HS-27A (cell line): ENCODE data around the gene EHMT1.
"Not testable (repeated sequence)": the region's sequence is repeated elsewhere in the genome, so short reads cannot be mapped to it uniquely, and the experiment has no call there.

Source experiments
- DNase-seq: peaks from one replicate; pipeline ENCODE4 v3.0.0-alpha.2; 2012; ENCODE audit warnings: low read depth, missing footprints

EHMT1 gene

GRCh38 chr9:137873408-137873807 lies 254.6 kb downstream of the EHMT1 start:
- no peak for DNase-seq

GRCh38 chr9:137873858-137874362 lies 255.1 kb downstream of the EHMT1 start:
- DNase-seq: no peak

- DNase-seq: no peak
Measured at GRCh38 chr9:137875354-137875753, 256.5 kb downstream of the EHMT1 start.

GRCh38 chr9:137875846-137876245 lies 257.0 kb downstream of the EHMT1 start:
- DNase-seq: no peak

GRCh38 chr9:137876269-137876668 lies 257.5 kb downstream of the EHMT1 start:
- no peak for DNase-seq

GRCh38 chr9:137876781-137877386 lies 258.1 kb downstream of the EHMT1 start:
- DNase-seq: no peak

GRCh38 chr9:137877506-137878122 lies 258.8 kb downstream of the EHMT1 start, which contains the start of gene CACNA1B:
CACNA1B (plus strand) TSS chr9:137877782; CDS start chr9:137877934, 152 bp downstream.
- not testable (repeated sequence) for DNase-seq

DNA sequence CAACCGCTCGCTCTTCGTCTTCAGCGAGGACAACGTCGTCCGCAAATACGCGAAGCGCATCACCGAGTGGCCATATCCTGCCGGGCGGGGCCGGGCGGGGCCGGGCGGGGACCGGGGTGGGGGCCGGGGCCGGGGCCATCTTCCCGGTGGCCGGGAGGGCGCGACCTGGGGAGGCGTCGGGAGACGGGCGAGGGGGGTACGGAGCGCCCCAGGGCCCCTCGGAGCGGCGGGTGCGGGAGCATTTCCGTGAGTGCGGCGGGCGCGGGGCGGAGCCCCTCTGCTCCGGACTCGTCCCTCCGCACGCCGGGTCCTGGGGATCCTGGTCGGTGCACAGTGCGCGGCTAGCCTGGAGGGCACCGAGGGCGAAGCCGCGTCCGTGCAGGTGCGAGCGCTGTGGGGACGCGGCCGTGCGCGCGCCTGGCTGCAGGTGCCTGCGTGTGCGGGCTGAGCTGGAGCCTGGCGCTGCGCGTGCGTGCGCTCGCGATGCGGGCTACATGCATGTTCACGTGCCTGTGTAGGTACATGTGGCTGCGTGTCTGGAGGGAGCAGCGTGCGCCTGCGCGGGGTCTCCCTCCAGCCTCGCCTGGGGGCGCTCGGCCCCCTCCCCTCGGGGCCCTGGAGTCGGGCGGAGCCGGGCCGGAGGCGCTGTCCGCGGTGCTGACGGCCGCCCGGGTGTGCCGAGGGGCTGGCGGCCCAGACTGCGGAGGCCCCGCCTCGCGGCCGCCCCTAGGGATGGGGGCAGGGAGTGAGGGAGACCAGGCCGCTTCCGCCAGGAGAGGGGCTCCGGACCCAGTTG lies 259.5 kb downstream of the EHMT1 start:
- no peak for DNase-seq

DNA sequence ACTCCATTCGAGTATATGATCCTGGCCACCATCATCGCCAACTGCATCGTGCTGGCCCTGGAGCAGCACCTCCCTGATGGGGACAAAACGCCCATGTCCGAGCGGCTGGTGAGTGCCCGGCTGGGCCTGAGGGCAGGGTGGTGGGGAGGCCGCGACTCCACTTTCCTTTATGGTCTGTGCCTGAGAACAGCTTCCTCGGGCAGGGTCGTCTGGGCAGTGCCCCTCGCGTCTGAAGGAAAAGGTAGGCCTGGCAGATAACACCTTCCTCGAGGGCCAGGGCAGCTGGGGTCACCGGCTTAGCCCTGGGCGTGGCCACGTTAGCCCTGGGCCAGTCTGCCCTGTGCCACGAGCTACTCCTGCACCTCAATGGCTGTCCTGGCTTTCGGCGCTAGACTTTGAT lies 260.2 kb downstream of the EHMT1 start:
- no peak for DNase-seq

GRCh38 chr9:137879566-137880150 lies 260.9 kb downstream of the EHMT1 start:
- no peak for DNase-seq

DNA sequence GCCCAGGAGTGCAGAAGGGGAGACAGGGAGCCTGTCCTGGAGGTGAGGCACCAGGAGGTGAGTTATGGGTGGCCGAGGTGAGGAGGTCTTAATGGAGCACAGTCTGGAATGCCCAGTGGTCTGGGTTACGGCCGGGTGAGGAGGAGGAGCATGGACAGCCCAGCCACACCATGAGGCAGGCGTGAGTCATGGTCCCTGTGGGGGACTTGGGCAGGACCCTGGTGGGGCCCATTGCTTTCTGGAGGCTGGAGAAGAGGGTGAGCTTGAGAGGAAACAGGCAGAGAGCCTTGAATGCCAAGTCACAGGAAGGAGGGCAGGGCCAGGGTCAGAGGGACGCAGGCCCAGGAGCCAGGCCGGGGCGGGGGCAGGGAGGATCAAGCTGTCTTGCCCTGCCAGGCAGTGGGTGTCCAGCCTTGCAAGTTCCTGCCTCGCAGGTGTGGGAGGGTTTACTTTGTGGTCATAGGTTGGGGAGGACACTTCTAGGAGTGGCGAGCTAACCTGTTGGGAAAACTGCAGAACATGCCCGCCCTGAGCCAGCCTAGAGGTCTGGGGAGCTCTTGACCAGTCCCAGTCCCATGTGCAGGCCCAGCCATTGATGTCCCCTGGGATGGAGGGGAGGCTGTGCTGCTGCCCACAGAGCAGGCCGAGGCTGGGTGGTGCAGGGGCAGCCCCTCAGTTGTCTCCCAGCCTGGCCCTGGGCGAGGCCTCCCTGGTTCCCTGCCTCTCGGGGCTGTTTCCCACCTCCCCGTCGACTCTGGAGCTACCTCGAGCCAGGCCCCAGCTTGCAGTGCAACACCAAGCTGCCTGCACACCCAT lies 261.6 kb downstream of the EHMT1 start:
- DNase-seq: no peak

DNA sequence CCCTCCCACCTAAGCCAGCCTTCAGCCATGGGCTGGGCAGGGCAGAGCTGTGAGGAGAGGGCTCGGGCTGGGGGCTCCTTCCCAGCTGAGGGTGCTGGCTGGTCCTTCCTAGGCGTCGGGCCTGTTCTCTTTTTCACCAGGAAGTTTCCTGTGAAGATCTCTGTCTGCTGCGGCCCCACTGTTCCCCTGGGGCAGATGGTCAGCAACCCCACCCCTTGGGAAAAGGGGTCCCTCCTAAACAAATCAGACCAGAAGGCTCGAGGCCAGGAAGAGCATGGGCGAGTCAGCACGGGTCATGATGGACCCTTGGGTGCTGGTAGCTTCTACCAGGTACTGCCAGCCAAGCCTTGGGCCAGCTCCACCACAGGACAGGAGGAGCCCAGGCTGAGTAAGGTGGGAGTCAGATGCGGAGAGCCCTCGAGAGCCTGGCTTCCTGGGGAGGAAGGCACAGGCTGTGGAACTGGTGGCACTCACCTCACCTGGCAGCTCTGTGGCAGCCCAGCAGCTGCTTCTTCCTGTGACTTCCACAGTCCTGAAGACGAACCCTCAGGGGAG lies 262.2 kb downstream of the EHMT1 start:
- no peak for DNase-seq

DNA sequence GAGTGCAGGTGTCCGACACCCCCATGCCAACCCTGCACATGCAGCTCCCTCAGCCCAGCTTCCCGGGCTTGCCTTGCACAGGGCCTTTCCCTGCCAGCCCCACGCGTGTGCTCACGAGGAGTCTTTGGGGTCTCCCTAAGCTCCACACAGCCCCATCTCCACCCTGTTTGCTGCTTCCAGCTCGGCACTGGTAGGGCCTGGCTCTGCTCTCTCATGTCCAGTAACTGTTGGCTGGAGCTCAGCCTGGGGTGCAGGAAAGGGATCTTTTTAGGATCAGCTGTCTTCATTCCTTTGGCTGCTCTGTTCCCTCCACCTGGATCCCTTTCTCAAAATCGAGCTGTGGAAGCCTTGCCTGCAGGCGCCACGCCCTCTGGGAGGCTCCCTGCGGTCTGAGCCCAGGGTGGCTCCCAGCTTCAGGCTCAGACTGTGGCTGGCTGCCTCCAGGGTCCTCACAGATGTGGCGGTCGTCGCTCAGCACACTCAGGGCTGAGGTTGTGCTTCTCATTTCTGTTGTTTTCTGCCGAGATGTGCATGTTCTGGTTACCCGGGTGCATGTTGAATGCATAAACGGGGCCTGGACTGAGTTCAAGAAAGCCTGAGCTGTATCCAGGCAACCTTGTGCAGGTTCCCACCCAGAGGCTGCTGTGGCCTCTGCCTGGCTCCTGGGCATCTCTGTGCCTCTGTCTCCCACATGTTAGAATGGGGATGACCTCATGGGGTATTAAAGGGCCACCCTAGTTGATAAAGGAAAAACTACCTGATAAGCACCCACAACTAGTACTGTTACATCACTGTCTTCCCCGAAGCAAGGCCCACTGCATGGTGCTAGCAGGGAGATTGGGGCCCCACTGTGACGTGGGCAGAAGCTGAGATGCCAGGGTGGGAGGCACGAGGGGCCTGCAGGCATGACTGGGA lies 263.0 kb downstream of the EHMT1 start:
- no peak for DNase-seq

DNA sequence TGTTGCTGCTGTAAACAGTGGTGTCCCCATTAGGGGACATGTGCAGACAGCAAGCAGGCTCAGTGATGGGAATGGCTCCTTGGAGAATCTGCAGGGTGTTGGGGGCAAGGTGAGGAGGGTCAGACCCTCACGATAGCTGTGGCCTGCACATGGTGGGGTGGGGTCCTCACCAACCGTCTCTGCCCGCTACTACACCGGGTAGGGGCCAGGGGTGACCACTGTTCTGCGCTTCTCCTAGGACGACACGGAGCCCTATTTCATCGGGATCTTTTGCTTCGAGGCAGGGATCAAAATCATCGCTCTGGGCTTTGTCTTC lies 263.7 kb downstream of the EHMT1 start:
- DNase-seq: no peak

- DNase-seq: not testable (repeated sequence)
Measured at GRCh38 chr9:137883977-137884376, 265.2 kb downstream of the EHMT1 start.

DNA sequence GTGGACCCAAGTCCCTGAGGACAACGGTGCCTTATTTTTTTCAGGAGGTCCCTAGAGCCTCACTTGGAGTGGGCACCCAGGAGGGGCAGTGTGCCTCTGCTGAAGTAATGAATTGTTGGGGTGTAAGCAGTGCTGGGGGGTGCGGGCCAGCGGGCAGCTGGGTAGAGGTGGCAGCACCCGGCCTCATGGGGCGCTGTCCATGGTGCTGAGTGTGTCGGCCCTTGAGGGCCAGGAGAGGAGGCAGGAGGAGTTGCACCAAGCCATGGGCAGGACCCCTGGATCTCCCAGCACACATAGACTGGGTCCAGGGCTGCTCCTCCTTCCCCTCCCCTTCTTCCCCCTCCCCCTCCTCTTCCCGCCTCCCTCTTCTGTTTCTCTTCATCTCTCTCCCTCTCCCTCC lies 265.7 kb downstream of the EHMT1 start:
- not testable (repeated sequence) for DNase-seq

DNA sequence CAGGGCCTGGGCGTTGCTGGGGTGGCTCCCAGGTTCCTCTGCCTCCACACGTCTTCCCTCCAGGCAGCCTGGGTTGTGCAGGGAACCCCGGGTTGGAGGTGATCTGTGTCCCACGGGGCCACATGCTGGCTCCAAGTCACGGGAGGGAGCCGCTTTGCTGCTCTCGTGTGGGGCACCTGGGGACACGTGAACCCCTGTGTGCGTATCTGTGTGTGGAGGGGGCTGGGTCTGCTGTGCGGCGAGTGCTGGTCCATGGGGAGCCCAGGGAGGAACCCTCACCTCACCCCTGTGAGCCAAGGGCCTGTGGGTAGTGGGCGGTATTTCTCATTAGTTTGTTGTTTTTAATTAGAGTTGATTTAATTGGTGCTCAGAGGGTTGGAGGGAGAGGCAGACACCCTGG lies 266.3 kb downstream of the EHMT1 start:
- not testable (repeated sequence) for DNase-seq
